Stimulated activated CD8-positive, alpha-beta memory T cell treated with anti-CD3 and anti-CD28 coated beads, Interleukin-4, amount 100 ng/mL, for 4 hours (primary cell): Measurements from ENCODE around the gene OSGIN1.

Experiments used
- DNase-seq, 2 donors: peaks; one replicate each; pipeline ENCODE4 v3.0.0-alpha.2; 2020; ENCODE audit warnings: low read depth in 2 of 2, low spot score in 1 of 2

OSGIN1 gene, protein sequence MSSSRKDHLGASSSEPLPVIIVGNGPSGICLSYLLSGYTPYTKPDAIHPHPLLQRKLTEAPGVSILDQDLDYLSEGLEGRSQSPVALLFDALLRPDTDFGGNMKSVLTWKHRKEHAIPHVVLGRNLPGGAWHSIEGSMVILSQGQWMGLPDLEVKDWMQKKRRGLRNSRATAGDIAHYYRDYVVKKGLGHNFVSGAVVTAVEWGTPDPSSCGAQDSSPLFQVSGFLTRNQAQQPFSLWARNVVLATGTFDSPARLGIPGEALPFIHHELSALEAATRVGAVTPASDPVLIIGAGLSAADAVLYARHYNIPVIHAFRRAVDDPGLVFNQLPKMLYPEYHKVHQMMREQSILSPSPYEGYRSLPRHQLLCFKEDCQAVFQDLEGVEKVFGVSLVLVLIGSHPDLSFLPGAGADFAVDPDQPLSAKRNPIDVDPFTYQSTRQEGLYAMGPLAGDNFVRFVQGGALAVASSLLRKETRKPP

GRCh38 chr16:83952940-83953795 is at the start of gene OSGIN1:
OSGIN1 (plus strand) TSS chr16:83953240; CDS start chr16:83957672, 4,432 bp downstream.
- DNase-seq, result peak; percentile 47 to 57

DNA sequence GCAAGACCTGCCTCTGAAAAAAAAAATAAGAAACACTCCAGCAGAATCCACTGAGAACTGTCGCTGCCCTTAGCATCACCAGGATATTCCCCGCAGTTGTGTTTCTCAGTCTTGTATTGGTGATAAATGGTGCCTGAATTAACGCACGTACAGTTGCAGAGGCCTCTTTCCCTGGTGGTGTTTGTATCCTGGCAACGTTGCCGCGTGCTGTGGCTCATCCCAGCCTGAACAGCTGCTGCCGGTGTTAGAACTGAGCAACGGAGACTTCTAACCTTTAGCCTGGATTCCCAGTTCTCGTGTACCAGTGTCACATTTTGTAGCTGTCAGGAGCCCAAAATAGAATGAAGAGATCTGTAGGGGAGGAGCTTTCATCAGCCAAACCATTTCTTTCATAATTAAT is 49.3 kb upstream of the OSGIN1 start:
- no peak for DNase-seq

DNA sequence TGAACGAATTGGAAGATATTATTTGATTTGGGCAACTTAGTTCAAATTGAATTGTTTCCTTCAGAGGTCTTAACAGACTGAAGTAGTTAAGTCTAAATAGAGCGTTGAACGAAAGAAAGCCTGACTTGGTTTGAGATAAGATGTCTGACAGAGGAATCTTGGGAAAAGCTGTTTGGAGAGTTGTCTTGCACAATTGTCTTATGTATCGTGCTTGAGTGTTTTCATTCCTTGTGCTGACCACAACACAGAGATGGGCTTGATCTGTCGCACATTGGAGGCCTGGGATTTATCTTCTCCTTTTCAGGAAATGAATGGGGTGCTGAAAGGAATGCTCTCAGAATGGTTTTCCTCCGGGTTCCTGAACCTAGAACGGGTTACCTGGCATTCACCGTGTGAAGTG is 46.4 kb upstream of the OSGIN1 start:
- no peak for DNase-seq

DNA sequence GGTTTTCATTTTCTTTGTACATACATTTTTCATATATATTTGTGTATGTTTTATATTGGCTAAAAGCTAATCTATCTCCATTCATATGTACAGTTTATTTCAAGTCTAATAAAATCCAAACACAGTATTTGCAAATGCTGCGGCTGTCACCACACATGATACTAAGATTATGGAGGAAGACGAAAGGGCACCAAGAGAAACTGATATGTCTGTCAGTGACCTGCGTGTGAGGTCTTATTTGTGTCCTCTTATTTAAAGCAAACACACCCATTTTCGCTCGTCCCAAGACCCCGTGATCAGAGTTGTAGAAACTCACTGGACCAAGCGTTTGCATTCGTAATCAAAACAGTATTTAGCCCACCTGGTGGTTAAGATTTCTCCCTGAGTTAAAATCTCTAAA is 45.9 kb upstream of the OSGIN1 start:
- no peak for DNase-seq

DNA sequence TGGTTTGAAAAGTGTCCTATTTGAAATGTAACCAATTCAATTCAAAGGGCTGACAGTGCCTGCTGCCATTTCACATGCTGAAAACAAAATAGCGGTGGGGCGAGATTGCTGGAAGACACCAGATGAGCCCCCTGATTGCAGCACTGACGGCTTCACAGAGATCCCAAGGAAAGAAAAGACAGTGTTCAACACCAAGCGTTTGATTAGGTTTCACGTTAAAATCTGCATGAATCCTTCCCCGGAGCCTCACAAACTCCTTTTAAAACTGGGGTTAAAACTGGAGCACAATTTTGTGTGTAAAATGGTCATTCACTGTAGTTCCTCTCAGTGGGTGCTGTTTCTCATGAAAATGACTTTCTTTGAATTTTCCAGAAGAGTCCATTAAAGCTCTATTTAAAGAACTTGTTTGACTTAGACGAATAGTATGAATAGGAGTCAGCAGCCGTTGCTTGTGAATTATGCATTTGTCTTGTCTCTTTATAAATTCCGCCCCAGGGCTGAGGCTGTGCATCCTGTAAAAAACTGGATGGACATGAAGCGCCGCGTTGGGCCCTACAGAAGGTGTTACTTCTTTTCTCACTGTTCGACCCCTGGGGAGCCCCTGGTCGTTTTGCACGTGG is 45.3 kb upstream of the OSGIN1 start:
- no peak for DNase-seq

DNA sequence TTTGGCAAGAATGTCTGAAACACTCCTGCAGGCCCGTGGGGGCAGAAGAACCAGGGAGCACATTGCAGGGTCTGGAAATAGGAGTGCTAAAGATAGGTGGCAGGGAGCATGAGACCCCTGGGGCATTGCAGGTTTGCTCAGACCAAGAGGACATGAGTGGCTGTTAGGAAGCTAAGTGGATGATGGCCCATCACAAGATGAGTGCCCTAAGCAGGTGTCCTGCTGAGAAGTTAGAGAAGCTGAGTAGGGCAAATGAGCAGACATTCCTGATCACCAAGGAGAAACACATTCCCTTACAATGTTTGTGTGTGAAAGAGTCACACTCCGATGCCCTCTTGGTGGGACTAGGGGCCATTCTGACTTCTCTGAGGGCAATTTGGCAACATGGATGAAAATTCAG is 44.2 kb upstream of the OSGIN1 start:
- no peak for DNase-seq

GRCh38 chr16:83911290-83911689 is 41.8 kb upstream of the OSGIN1 start:
- DNase-seq, result no peak

GRCh38 chr16:83912519-83913244 is 40.4 kb upstream of the OSGIN1 start:
- DNase-seq, result no peak

DNA sequence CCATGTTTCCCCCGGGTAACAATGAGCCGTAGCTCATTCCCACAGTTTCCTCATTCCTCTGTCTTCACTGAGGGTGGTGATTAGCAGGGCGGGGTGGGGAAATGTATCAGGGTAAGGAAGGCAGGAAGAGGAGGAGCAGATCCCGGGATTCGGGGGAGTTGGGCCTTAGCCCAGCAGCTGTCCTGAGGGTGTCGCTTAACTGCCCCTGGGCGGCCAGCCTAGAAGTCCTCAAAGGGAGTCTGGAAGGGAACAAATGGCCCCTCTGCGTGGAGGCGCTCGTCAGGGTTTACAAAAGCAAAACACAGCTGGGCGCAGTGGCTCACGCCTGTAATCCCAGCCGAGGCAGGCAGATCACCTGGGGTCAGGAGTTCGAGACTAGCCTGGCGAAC is 39.8 kb upstream of the OSGIN1 start:
- no peak for DNase-seq

GRCh38 chr16:83914091-83914710 is 38.8 kb upstream of the OSGIN1 start:
- no peak for DNase-seq

GRCh38 chr16:83915081-83915480 is 38.0 kb upstream of the OSGIN1 start:
- DNase-seq, result no peak

- no peak for DNase-seq
Measured at GRCh38 chr16:83915491-83915890, 37.5 kb upstream of the OSGIN1 start.

GRCh38 chr16:83917152-83918120 is 35.6 kb upstream of the OSGIN1 start:
- DNase-seq, result no peak

DNA sequence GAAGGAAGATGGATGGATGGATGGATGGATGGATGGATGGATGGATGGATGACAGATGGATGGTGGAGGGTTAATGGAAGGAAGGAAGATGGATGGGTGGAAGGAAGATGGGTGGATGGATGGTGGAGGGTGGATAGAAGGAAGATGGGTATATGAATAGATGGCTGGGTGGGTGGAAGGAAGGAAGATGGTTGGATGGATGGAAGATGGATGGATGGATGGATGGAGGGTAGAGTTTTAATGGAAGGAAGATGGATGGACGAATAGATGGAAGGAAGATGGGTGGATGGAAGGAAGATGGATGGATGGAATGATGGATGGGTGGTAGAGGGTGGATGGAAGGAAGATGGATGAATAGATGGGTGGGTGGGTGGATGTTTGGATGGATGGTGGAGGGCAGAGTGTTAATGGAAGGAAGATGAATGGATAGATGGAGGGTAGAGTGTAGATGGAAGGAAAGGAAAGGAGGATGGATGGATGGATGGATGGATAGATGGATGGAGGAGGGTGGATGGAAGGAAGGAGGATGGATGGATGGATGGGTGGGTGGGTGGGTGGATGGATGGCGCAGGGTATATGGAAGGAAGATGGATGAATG is 32.0 kb upstream of the OSGIN1 start:
- no peak for DNase-seq

DNA sequence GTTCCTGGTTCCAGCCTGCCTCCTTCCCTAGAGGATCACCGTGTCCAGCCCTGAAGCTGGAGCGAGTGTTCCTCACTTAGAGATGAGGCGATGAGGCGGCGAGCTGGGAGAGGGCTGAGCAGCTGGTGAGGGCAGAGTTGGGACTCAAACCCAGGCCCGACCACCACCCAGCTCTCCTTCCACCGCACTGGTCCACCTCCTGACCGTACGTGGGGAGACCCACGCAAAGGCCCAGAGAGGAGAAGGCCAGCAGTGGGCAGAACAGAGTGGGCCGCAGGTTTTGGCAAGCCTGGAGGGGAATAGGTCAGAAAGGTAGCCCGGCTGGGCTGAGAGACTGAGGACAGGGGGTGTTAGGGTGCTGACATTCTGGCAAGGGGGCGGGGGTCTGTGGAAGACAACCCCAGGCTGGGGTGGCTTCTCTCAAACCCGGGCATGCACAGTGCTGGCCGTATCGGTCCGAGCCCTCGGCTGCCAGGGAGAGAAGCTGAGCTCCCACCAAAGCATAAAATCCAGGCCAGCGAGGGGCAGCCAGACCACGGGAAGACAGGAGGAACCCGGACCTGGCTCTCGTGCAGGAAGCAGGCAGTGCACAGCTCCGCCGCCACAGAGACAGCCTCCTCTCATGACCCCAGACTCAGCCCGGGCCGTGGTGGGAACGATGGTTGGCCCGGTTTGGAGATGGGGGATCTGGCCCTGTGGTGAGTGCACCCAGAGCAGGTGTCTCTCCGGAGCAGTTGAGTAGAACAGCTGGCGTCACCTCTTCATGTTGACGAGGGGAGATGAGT is 29.3 kb upstream of the OSGIN1 start:
- no peak for DNase-seq

- DNase-seq, result no peak
Measured at GRCh38 chr16:83924686-83925085, 28.4 kb upstream of the OSGIN1 start.

DNA sequence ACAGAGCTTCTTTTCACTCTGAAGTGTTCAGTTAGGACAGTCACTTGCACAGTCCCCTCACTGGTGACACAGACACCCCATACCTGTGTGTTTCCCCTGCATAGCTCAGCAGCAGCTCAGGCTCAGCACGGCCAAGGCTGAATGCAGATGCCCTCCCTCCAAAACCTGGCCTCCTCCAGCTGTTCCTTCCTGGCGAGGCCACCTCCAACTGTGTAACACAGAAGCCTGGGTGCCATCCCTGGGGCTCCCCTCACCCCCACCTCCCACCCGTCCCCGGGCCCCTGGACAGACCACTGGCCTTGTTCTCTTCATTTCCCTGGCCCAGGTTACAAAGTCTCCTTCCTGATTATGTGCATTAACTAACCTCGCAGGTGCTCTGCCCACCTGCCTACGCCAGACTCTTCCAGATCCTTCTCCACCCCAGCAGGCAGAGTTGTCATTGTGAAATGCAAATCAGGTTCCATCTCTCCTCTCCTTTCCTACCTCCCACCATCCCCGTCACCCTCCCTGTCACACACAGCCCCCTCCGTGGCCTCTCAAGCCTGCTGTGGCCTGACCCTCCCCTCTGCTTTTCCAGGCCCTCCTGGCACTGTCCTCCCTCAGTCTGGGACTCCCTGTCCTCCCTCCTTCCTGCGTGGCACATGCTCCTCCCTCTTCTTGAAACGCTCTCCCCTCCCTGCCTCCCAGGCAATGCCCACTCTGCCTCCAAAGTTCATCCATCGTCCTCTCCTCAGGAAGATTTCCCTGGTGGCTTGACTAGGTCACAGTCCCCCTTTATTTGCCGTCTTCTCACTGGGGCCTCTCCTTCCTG is 27.7 kb upstream of the OSGIN1 start:
- DNase-seq, result no peak
